NCI-H526 (cell line): Measurements from ENCODE around the gene BZW2.
A peak's percentile ranks its signal among the peaks of the same experiment; 100 is the strongest.
"Not testable (repeated sequence)": the region's sequence is repeated elsewhere in the genome, so short reads cannot be mapped to it uniquely, and the experiment has no call there.

Experiments
- DNase-seq, 2 experiments: peaks; one replicate each; lab custom pipeline; 2025; lab: John Stamatoyannopoulos, UW

BZW2 gene

GRCh38 chr7:16644636-16645592, 1.1 kb upstream of the BZW2 start:
- peak; percentile 29 to 68 for DNase-seq

- DNase-seq: peak in 1 of 2 experiments; percentile 50
Observed at GRCh38 chr7:16646472-16647072, 591 bp downstream of the BZW2 start.

- peak in 1 of 2 experiments; percentile 45 for DNase-seq
Observed at GRCh38 chr7:16647435-16647960, 1.5 kb downstream of the BZW2 start.

- no peak for DNase-seq
Observed at GRCh38 chr7:16648551-16648950, 2.6 kb downstream of the BZW2 start.

- no peak for DNase-seq
Observed at GRCh38 chr7:16649196-16649595, 3.2 kb downstream of the BZW2 start.

- DNase-seq: no peak
Observed at GRCh38 chr7:16650266-16650665, 4.3 kb downstream of the BZW2 start.

- no peak for DNase-seq
Observed at GRCh38 chr7:16651396-16652239, 5.6 kb downstream of the BZW2 start.

GRCh38 chr7:16652240-16652583, 6.2 kb downstream of the BZW2 start:
- DNase-seq: no peak

GRCh38 chr7:16652888-16653287, 6.9 kb downstream of the BZW2 start:
- peak; percentile 73 to 84 for DNase-seq

GRCh38 chr7:16655394-16655793, 9.4 kb downstream of the BZW2 start:
- DNase-seq: no peak

- no peak for DNase-seq
Observed at GRCh38 chr7:16656141-16656540, 10.2 kb downstream of the BZW2 start.

GRCh38 chr7:16657656-16658279, 11.8 kb downstream of the BZW2 start:
- DNase-seq: no peak

- not testable (repeated sequence) for DNase-seq
Observed at GRCh38 chr7:16659854-16660497, 14.0 kb downstream of the BZW2 start.

- DNase-seq: no peak
Observed at GRCh38 chr7:16660702-16661464, 14.9 kb downstream of the BZW2 start.

GRCh38 chr7:16661924-16662323, 15.9 kb downstream of the BZW2 start:
- DNase-seq: no peak

- DNase-seq: no peak
Observed at GRCh38 chr7:16667355-16667754, 21.4 kb downstream of the BZW2 start.

- DNase-seq: no peak
Observed at GRCh38 chr7:16668049-16668858, 22.3 kb downstream of the BZW2 start.

- DNase-seq: no peak
Observed at GRCh38 chr7:16668978-16669377, 23.0 kb downstream of the BZW2 start.

GRCh38 chr7:16669581-16669980, 23.6 kb downstream of the BZW2 start:
- no peak for DNase-seq

GRCh38 chr7:16670021-16670420, 24.0 kb downstream of the BZW2 start:
- DNase-seq: no peak
